Mesenchymal stem cell (in vitro differentiated cells and primary cell): Measurements from ENCODE around the gene INPP5A.

Source experiments
- DNase-seq: peaks from one replicate; pipeline ENCODE4 v3.0.0-alpha.2; 2013
- H2AFZ ChIP-seq: one replicate; pipeline ENCODE4 v1.6.1; 2013; ENCODE audit warnings: low read depth, mild to moderate bottlenecking, control low read depth, inconsistent platforms, low read length, moderate library complexity
- H2AK5ac ChIP-seq: 2 replicates; pipeline ENCODE4 v1.6.1; 2013; ENCODE audit warnings: low read length, moderate library complexity, mild to moderate bottlenecking, inconsistent platforms; ENCODE audit not compliant: severe bottlenecking
- H2BK120ac ChIP-seq: one replicate; pipeline ENCODE4 v1.6.1; 2013; ENCODE audit warnings: low read depth, mild to moderate bottlenecking, inconsistent platforms, low read length, moderate library complexity
- H2BK12ac ChIP-seq, 2 experiments: one replicate each; pipeline ENCODE4 v1.6.1; 2013; ENCODE audit warnings: inconsistent platforms in 2 of 2, low read length in 2 of 2, mild to moderate bottlenecking in 2 of 2, moderate library complexity in 2 of 2, control low read depth in 1 of 2
- H2BK15ac ChIP-seq: one replicate; pipeline ENCODE4 v1.6.1; 2013; ENCODE audit warnings: mild to moderate bottlenecking, low read depth, inconsistent platforms; ENCODE audit not compliant: poor library complexity, severe bottlenecking
- H2BK5ac ChIP-seq: 2 replicates; pipeline ENCODE4 v1.6.1; 2013; ENCODE audit warnings: low read depth, mild to moderate bottlenecking, low read length, control low read depth, inconsistent platforms; ENCODE audit not compliant: poor library complexity, severe bottlenecking
- H3K14ac ChIP-seq, 2 experiments: one replicate each; pipeline ENCODE4 v1.6.1; 2013; ENCODE audit warnings: inconsistent platforms in 2 of 2, low read length in 2 of 2, control low read depth in 1 of 2, mild to moderate bottlenecking in 1 of 2, moderate library complexity in 1 of 2
- H3K18ac ChIP-seq, 2 experiments: one replicate each; pipeline ENCODE4 v1.6.1; 2013; ENCODE audit warnings: inconsistent platforms in 2 of 2, low read length in 2 of 2, control low read depth in 1 of 2, low read depth in 1 of 2, mild to moderate bottlenecking in 1 of 2
- H3K23ac ChIP-seq, 2 experiments: one replicate each; pipeline ENCODE4 v1.6.1; 2013; ENCODE audit warnings: inconsistent platforms in 2 of 2, low read length in 2 of 2, mild to moderate bottlenecking in 2 of 2, moderate library complexity in 2 of 2, control low read depth in 1 of 2
- H3K27ac ChIP-seq: 2 replicates; pipeline ENCODE4 v1.5.1; 2013; ENCODE audit warnings: mild to moderate bottlenecking, moderate library complexity, low read length, control low read depth, inconsistent platforms; ENCODE audit not compliant: poor library complexity, severe bottlenecking
- H3K27me3 ChIP-seq, 2 experiments: 2 replicates each; pipeline versions ENCODE4 v1.6.1 to v1.7.0; 2013; ENCODE audit warnings: low read length in 2 of 2, mild to moderate bottlenecking in 2 of 2, moderate library complexity in 2 of 2, control low read depth in 1 of 2, inconsistent platforms in 1 of 2; ENCODE audit not compliant: control insufficient read depth in 1 of 2, insufficient read depth in 1 of 2
- H3K36me3 ChIP-seq, 2 experiments: 2 replicates each; pipeline versions ENCODE4 v1.6.1 to v1.7.0; 2013; ENCODE audit warnings: low read length in 2 of 2, control low read depth in 1 of 2, inconsistent platforms in 1 of 2, low read depth in 1 of 2, mild to moderate bottlenecking in 1 of 2; ENCODE audit not compliant: insufficient read depth in 2 of 2, control insufficient read depth in 1 of 2
- H3K4ac ChIP-seq, 2 experiments: one replicate each; pipeline ENCODE4 v1.6.1; 2013; ENCODE audit warnings: inconsistent platforms in 2 of 2, low read length in 2 of 2, mild to moderate bottlenecking in 2 of 2, moderate library complexity in 2 of 2, control low read depth in 1 of 2, low read depth in 1 of 2
- H3K4me1 ChIP-seq: 2 replicates; pipeline ENCODE4 v1.6.1; 2013; ENCODE audit warnings: low read depth, low read length, control low read depth; ENCODE audit not compliant: control insufficient read depth, insufficient read depth
- H3K4me2 ChIP-seq: 2 replicates; pipeline ENCODE4 v1.6.1; 2013; ENCODE audit warnings: low read length, mild to moderate bottlenecking, inconsistent platforms; ENCODE audit not compliant: poor library complexity, severe bottlenecking
- H3K4me3 ChIP-seq, 2 experiments: 2 replicates each; pipeline versions ENCODE4 v1.5.1 to v1.7.0; 2013; ENCODE audit warnings: low read length in 2 of 2, mild to moderate bottlenecking in 2 of 2, control low read depth in 1 of 2, low read depth in 1 of 2; ENCODE audit not compliant: insufficient read depth in 1 of 2
- H3K79me1 ChIP-seq: replicated peaks from 2 replicates; pipeline ENCODE4 v1.6.1; 2013; ENCODE audit warnings: mild to moderate bottlenecking, control low read depth, low read length, inconsistent platforms; ENCODE audit not compliant: poor library complexity, severe bottlenecking
- H3K9ac ChIP-seq: 2 replicates; pipeline ENCODE4 v1.7.0; 2013; ENCODE audit warnings: mild to moderate bottlenecking, low read length, moderate library complexity
- H3K9me3 ChIP-seq: 2 replicates; pipeline ENCODE4 v1.7.0; 2013; ENCODE audit warnings: mild to moderate bottlenecking, low read length; ENCODE audit not compliant: control insufficient read depth
- H4K8ac ChIP-seq: one replicate; pipeline ENCODE4 v1.6.1; 2013; ENCODE audit warnings: inconsistent platforms, mild to moderate bottlenecking, low read length, moderate library complexity
- H4K91ac ChIP-seq: one replicate; pipeline ENCODE4 v1.6.1; 2013; ENCODE audit warnings: mild to moderate bottlenecking, low read length, inconsistent platforms
- WGBS: methylation state at CpG from one replicate; pipeline ENCODE4 v1.1.7; 2013; ENCODE audit warnings: mixed read lengths; 5-methylcytosine and 5-hydroxymethylcytosine counted together

The INPP5A gene

DNA sequence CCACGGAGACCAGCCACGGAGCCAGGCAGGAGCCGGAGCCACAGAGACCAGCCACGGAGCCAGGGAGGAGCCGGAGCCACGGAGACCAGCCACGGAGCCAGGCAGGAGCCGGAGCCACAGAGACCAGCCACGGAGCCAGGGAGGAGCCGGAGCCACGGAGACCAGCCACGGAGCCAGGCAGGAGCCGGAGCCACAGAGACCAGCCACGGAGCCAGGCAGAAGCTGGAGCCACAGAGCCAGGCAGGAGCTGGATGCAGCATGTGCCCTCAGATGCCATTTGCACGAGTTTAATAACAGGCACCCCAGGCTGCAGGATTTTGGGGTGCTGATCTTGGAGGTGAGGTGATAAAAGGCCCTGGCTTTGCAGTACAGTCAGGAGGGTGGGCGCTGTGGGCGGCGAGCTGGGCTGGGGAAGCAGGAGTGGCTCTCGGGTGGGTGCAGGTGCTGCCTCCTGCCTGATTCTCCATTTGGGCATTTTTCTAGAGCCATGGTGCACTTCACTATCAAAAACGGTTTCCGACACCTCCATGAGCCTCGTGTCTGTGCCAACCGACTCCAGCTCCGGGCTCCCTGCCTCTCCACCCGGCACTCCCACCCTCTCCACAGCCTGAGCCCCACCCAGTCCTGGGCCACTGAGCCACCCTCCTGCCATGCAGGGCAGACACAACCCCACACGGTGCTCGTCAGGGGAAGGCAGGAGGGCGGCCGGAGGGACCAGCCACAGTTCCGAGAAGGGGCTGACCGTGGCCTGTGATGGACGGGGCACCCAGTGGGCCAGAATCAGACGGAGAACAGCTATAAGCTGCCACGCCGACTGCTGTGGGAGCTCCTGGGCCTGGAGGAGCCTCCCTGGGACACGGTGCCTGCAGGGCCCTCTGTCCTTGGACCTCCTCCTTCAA is 289.2 kb downstream of the INPP5A start:
- H2BK12ac ChIP-seq: no peak overlapping the region
- H3K14ac ChIP-seq: no peak overlapping the region
- no peak overlapping the region for H4K91ac ChIP-seq
- no peak overlapping the region for H4K8ac ChIP-seq
- H2BK120ac ChIP-seq: no peak overlapping the region
- no peaks in the 10 kb centered on the region for H3K79me1 ChIP-seq
- H3K36me3 ChIP-seq: no peaks in the 10 kb centered on the region
- H3K4ac ChIP-seq: no peak overlapping the region
- no peak overlapping the region for H2BK15ac ChIP-seq
- no peak overlapping the region for H2AK5ac ChIP-seq
- H3K27me3 ChIP-seq: peaks cover 11 to 32% of the 10 kb centered on the region in 2 experiments
- no peak overlapping the region for H3K23ac ChIP-seq
- no peaks in the 10 kb centered on the region for H3K9me3 ChIP-seq
- H3K4me3 ChIP-seq: peak overlapping the region in 1 of 2 experiments; percentile 37
- no peak for DNase-seq
- WGBS: 92% methylated on average over 34 of the region's 36 CpGs
- H3K4me1 ChIP-seq: peaks cover 4% of the 10 kb centered on the region
- H3K9ac ChIP-seq: no peak overlapping the region
- no peak overlapping the region for H2BK5ac ChIP-seq
- H3K27ac ChIP-seq: no peak overlapping the region
- no peak overlapping the region for H2AFZ ChIP-seq
- no peak overlapping the region for H3K18ac ChIP-seq
- H3K4me2 ChIP-seq: no peak overlapping the region

DNA sequence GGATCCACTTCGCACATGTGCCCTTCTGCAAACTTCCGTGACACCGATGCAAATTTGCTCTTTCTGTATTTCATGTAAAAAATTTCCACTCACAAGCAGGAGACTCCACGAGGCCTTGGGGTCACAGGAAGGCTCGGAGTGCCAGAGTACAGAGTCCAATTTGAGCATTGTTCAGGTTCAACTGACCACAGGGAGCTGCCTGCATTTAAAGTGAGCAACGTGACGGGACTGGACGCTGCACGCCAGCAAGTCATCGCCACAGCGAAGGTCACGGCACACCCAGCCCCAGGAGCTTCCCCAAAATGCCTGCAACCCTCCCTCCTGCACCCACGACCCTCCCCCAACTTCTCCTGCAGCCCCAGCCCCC is 289.8 kb downstream of the INPP5A start:
- Histone ChIP-seq H3K4ac (no peak overlapping the region), H2BK15ac (no peak overlapping the region), H4K8ac (no peak overlapping the region), H2AK5ac (no peak overlapping the region), H4K91ac (no peak overlapping the region), H2BK5ac (no peak overlapping the region), H3K36me3 (no peaks in the 10 kb centered on the region), H3K27me3 (peaks cover 14 to 39% of the 10 kb centered on the region in 2 experiments), H3K18ac (no peak overlapping the region), H3K4me2 (no peak overlapping the region), H2BK120ac (no peak overlapping the region), H3K27ac (no peak overlapping the region), H2BK12ac (no peak overlapping the region), H3K23ac (no peak overlapping the region), H3K9me3 (no peaks in the 10 kb centered on the region), H3K79me1 (no peaks in the 10 kb centered on the region), H3K4me1 (peaks cover 4% of the 10 kb centered on the region), H3K14ac (no peak overlapping the region), H3K9ac (no peak overlapping the region), H3K4me3 (no peak overlapping the region), H2AFZ (no peak overlapping the region)
- DNase-seq: no peak
- 83% methylated on average over 13 of the region's 13 CpGs for WGBS

DNA sequence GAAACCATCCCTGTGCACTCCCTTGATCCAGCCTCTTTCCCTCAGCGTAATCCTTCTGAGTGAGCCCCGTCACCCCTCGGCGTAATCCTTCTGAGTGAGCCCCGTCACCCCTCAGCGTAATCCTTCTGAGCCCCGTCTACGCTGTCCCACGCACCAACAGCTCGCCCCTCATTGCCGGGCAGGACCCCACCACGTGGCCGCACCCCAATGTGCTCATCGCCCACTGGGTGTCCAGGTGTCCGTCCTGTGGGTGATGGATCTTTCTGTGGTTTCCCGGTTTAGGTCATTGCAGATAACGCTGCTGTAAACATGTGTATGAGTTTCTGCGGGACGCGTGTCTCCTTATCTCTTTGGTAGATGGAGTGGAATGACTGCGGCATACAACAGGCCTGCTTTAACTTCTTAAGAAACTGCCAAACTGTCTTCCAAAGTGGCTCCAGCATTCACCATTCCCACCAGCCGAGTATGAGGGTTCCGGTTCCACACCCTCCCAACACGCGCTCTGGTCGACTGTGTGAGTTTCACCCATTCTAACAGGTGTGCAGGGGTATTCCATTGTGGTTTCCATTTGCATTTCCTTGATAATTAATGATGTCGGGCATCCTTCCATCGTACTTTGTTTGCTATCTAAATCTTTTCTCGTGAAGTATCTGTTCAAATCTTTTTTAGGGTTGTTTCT is 290.4 kb downstream of the INPP5A start:
- Histone ChIP-seq H3K23ac (no peak overlapping the region), H3K79me1 (no peaks in the 10 kb centered on the region), H3K4me3 (no peak overlapping the region), H2BK15ac (no peak overlapping the region), H3K18ac (no peak overlapping the region), H4K8ac (no peak overlapping the region), H3K4ac (no peak overlapping the region), H3K27me3 (peaks cover 18 to 45% of the 10 kb centered on the region in 2 experiments), H2BK120ac (no peak overlapping the region), H4K91ac (no peak overlapping the region), H2AK5ac (no peak overlapping the region), H3K27ac (no peak overlapping the region), H3K9ac (no peak overlapping the region), H2BK5ac (no peak overlapping the region), H3K14ac (no peak overlapping the region), H3K4me1 (peaks cover 4% of the 10 kb centered on the region), H2AFZ (no peak overlapping the region), H3K4me2 (no peak overlapping the region), H3K36me3 (no peaks in the 10 kb centered on the region), H3K9me3 (no peaks in the 10 kb centered on the region), H2BK12ac (no peak overlapping the region)
- 93% methylated on average over 26 of the region's 29 CpGs for WGBS
- no peak for DNase-seq

DNA sequence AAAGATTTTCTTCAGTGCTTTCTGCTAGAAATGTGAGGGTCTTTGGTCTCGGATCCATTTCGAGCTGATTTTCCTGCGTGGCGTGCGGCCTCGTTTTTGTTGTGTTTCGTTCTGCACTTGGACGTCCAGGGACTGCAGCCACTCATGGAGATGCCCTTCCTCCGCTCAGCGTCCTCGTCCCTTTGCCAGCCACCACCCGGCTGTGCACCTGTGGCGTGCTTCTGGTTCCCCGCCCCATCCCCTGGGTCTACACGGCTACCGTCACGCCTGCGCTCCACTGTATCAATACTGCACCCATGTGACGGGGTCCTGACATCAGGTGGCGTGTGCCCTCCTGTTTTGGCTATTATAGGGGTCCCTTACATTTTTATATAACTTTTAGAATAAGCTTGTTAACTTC is 291.1 kb downstream of the INPP5A start:
- Histone ChIP-seq H3K27me3 (peaks cover 18 to 51% of the 10 kb centered on the region in 2 experiments), H4K8ac (no peak overlapping the region), H3K23ac (no peak overlapping the region), H2AFZ (no peak overlapping the region), H3K9ac (no peak overlapping the region), H2BK12ac (no peak overlapping the region), H3K14ac (no peak overlapping the region), H4K91ac (no peak overlapping the region), H3K79me1 (no peaks in the 10 kb centered on the region), H3K36me3 (no peaks in the 10 kb centered on the region), H3K18ac (no peak overlapping the region), H3K27ac (no peak overlapping the region), H3K4me3 (peak overlapping the region in 1 of 2 experiments; percentile 30), H3K9me3 (no peaks in the 10 kb centered on the region), H2BK5ac (no peak overlapping the region), H3K4me1 (peaks cover 4% of the 10 kb centered on the region), H2BK15ac (no peak overlapping the region), H3K4me2 (no peak overlapping the region), H3K4ac (no peak overlapping the region), H2BK120ac (no peak overlapping the region), H2AK5ac (no peak overlapping the region)
- no peak for DNase-seq
- 87% methylated on average over 18 of the region's 20 CpGs for WGBS
